Hematopoietic multipotent progenitor cell treated with erythropoietin and hydrocortisone succinate and interleukin-3 and kit ligand, for 6 days (in vitro differentiated cells): Measurements from ENCODE around the gene BMPER.

Experiments used
- DNase-seq: peaks from one replicate; pipeline ENCODE4 v3.0.0-alpha.2; 2015

BMPER gene

DNA sequence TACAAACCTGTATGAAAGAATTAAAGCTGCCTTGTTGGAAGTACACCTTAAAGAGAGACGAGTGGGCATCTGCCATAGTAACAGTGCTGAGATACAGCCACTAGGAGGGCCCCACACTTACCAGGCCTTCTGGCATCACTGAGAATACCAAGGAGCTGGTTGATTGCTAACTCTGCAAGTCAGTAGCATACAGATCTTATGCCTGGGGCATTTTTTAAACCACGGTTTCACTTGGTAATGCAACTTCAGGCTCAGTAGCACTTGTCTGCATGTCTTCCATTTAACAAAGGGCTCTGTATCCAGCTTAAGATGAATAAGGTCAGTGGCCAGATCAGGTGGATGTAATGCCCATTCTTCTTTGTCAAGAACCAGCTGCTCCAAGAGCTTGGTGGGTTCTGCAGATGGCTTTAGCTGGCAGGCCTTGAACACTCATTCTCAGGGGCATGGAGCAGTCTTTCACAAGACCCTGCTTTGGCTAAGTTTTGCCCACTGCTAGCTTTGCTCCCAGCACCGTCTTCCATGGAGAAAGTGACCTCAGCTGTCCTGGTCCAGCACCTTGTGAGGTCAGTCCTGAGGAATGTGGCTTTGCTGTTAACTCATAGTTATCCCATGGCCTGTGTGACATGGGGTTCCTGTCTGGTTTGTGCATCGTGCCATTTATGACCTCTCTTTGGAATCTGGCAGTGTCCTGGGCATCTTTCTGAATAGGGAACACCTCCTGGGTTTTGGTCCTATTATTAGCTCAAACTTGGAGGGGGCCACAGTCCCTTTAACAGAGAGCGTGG lies 68.1 kb downstream of the BMPER start:
- no peak for DNase-seq

DNA sequence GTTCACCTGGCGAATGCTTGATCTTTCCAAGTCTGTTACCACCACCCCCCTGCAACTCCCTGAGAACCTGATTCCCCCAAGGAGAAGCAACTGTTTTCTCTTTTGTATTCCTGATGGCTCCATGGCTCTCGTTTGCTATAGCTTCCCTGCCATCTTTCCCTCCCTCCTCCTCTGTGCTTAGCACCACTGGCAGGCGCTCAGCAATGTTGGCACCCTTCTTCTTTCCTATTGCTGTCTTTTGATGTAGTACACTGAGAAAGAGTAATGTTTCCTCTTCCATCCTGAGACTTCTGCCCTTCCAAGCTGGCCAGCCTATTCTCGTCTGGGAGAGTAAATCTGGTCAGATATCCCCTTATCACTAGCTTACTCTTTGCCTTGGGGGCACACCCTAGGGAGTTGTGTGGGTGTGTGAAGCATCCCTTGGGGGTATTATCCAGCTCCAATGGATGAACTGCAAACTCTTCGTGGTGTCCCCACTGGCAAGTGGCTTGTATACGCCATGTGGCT lies 74.0 kb downstream of the BMPER start:
- DNase-seq, result no peak

DNA sequence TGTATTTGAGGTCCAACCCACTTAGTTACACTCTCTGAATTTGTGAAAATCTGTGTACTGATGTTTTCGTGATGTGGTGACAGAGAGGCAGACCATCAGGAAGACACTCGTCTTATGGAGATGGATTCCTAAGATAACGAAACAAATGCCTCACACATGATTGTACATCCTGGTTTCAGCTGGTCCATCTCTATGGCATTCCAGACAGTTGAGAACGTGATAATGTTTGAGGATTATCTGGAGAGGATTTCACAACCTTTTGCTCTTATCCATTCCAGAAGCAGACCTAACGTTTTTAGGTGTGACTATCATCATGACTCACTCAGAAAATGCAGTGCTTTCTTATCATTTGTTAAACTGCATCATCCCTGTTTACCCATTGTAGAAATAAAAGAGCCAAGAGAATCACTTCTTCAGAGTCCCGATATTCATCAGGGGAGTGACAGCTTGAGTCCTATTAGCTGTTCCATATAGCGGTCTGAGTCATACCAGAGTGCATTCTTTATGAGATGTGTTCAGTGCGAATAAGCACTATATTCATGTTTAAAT lies 74.5 kb downstream of the BMPER start:
- no peak for DNase-seq

DNA sequence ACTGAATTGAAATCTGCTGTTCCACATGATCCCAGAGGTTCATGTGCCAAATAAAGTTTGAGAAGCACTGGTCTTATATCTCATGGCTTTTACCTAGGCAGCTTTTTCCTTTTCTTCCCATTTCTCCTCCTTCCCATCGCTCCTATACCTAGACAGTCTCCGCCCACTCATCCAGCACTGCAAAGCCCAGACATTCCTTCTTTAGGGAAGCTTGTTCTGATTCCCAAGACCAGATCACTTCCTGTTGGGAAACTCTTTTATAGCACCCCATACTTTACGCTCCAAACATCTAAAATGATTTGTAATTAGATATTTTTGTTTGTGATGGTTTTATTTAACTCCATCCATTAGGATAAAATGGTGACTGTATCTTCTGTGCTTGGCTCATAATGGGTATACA lies 75.9 kb downstream of the BMPER start:
- no peak for DNase-seq

DNA sequence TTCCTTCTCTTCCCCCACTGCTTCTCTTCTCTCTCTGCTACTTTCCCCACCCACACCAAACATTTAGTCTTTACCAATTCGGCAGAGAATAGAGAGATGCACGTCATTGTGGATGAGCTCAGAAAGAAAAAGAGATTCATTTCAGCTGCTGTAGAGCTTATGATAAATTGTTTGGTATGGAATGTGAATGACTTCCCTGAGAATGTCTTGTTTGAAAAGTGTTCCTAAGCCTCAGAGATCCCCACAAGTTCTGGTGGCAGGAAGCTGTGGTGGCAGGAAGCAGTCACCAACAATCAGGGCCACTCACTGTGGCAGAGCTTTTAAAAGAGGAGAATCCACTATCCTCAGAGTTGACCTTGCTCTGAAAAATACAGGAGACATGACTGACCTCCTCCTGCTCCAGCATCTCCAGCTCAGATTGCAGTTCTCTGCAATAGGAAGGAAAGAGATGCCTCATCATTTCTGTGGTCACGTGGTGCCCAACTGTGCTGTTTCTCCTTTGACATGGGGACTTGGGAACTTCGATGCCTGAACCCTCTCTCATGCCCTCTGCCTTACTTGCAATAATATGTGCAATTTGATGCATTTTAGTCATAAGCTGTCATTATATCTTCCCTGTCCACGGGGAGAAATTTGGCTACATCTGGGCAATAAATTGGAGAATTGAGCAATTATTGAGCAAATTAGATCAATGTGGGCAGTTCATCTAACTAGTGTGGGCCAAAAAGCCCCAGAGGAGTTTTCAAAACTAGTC lies 76.5 kb downstream of the BMPER start:
- no peak for DNase-seq

DNA sequence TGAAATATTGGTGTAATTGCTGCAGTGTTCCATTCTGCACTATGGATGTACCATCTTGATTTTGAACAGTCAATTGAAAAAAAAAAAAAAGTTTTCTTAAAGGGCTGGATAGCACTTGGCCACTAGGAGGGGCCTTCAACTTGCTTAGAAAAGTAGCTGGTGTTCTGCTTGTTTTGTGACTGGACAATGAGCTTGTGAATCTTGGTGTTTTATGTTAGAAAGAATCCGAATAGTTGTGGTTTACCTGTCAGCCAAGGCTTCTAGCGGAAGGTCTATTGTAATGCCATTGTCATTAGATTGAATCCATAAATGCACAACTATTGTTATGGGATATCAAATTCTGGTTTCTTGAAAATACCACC lies 77.1 kb downstream of the BMPER start:
- DNase-seq, result peak; percentile 46

DNA sequence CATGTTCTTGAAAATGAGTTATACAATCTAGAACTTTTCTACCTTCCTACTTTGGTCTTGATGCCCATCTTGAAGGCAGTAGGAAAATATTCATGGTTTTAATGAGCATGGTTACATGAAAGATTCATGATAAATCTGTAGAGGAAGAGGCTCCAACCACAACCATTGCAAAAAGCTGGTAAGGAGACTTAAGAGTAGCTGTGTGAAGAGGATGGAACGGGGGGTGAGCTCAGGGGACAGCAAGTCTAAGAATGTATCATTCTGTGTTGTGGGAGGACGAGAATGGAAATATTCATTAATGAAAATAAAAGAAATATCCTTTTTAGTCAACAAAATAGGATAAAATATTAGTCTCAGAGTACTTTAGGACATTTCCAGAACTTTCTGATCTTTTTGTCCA lies 81.1 kb downstream of the BMPER start:
- DNase-seq, result no peak

DNA sequence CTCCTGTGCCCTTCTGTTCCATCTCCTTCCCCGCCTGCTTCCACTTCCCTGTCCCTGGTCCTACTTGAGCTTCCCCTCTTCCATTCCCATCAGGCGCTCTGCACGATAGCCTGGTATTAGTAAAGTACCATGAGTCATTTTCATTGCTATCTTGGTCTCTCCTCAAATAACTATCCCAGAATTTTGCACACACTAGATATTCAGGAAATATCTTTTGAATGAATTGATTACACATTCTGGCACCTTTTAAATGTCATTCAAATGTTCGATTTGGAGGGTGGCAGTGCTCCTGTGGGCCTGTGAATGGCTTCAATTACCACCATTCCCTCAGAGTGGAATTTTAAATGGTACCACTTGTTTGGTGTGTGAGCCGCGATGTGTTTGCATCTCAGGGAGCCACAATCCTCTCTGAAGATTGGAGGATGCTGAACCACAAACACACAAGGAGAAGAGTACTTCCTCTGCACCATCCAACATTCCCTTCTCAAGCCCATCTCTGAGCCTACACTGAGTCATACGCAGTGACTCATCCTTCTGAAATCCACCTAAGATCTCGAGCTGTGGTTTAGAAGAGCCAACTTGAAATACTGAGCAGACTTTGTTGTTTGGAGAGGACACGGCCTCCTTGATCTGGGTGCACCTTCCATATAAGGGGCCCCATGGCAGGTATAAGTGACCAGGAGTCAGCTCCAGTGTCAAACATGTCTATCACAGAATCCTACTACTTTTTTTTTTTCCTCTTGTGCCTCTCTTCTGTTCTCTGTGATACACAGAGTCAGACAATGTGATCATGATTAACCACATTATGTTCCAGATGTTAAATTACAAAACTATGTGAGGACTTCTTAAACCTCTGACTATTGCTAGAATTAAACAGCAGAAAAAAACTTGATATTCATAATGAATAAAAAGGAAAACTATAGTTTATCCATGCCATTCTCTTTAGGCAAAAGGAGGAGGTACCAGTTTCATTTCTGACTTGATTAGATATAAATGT lies 81.9 kb downstream of the BMPER start:
- DNase-seq, result peak; percentile 12

DNA sequence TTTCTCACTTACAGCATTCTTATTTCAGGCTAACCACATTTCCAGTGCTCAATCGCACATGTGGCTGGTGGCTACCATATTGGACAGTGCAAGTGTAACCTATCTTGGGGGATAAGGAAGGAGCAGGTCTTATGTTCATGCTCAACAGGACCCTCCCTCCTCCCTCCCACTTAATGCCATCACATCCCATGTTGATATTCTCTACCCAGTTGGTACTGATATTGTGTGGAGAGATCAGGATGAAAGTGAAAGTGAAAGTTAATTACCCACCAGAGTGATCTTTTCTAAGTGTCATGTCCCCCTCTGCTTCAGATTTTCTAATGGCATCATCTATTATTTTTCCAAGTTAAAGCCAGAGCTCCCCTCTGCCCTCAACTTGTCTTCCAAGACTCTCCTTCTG lies 91.6 kb downstream of the BMPER start:
- no peak for DNase-seq

DNA sequence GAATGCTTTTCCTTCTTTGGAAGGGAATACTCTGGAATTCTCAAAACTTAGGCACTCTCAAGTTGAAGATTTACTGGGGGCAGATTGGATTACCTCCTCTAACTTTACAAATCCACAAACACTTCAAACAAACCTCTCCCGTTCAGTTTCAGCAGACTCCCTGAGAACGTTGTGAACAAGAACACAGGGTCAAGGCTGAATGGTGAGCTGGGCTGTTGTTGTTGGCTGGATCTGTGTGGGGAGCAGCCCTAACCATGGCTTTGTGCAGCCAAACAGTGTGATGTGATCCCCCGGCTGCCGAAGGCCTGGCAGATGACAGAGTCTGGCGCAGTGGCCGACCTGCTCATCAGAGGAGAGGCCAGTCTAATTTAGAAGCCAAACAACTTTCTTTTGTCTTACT lies 93.1 kb downstream of the BMPER start:
- no peak for DNase-seq

DNA sequence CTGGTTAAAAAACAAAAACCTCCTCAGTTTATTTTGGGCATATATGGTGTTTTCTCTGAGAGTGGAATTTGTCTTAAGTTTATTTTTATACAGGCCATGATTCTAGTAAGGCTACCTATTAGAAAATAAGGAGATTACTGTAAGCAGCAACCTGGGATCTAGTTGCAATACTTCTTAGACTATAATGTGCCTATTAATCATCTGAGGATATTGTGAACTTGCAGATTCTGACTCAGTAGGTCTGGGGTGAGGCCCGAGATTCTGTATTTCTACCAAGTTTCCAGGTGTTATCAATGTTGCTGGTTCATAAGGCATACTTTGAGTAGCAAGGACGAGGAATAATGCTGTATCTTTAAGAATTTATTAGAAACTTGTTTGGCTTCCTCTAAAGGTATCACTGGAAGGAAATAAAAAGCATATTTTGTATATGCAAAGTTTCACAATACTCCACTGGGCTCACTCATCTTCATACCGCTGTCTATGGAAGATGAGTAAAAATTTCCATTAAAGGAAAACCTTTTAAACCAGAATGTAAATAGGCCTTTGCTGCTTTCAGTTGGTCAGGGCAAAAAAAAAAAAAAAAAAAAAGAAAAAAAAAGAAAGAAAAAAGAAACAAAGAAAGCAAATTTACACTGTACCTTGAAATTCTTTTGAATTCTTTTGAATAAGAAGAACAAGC lies 105.8 kb downstream of the BMPER start:
- no peak for DNase-seq

DNA sequence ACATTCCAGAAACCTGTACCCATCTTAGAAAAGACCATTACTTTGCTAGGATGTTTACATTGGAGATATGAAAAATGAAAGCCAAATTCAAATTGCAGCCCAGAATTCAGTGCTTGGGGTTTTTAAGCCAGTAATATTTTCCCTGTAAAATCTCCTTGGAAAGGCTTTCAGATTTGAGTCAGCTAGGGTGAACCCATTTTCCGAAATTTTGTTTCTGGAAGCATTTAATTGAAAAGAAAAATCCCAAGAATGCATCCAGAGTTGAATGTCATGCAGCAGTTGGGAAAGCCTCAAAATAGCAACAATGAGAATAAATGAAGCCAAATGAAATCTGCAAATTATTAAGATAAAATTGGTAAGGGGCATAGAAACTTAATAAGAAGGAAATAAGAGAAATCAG lies 106.4 kb downstream of the BMPER start:
- no peak for DNase-seq

DNA sequence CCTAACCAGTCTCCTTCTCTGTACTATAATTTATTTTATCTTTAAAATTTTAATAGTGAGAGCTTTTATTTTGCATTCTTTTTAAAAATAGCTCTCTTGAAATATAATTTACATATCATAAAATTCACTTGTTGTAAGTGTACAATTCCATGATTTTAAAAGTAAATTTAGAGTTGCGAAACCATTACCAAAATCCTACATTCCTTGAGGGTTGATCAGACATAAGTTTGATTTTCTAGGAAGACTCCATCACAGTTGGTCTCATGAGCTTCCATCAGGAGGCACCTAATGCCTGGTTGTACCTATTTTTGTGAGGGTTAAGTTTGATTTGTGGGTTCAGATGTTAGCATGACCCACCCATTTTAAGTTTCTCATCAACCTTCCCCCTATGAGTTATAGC lies 108.1 kb downstream of the BMPER start:
- no peak for DNase-seq

DNA sequence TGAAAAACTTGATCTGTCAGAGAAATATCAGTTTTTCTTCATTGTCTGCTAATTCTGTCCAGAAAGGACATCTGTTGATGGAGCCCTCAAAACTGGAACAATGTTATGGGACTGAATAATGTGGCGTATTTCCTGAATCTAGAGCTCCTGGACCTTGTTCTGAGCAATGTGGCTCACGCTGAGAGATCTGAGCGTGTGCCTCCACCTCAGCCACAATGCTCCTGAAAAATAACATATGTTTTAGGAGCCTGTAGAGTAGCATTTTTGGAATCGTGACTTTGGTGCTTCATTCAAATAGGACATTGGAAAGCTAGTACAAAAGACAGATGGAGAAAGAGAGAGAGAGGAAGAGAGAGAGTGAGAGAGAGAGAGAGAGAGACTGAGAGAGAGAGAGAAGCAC lies 110.3 kb downstream of the BMPER start:
- no peak for DNase-seq

DNA sequence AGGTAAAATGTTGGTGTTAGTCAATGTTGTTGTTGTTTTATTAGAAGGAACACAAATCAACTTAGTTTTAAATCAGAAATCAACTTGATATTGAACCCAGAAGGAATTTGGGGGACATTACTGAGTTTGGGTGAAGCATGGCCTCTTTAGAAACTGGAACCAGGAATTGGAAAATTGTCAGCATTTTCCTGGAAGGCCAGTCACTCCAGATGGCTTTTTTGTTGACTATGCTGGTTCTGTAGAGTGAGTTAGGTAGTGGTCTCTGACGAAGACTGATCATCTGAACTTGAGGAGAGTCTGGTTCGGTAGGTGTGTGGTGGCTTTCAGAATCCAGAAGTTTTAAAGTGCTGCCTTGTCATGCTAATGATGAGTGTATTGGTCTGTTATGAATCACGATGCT lies 111.5 kb downstream of the BMPER start:
- no peak for DNase-seq

DNA sequence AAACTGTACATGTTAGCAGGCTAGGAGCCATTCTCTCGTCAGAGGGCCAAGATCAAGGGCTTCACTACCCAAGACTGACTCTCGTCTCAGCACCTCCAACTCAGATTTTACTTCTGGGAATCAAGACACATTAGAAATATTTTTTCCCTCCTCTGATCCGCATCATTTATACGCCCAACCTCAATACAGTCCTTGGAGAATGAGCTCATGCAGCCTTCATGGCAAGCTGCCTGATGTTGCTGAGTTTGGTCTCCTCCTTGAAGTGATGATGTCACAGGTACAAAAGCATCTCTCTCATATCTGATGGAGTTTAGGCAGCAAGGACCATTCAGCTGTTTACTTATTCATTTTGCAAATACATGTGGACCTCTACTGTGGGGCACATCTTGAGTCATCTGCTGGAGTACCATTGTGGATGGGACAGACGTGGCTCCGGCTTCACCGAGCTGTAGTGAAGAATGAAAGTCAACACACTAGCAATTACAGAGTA lies 114.0 kb downstream of the BMPER start:
- DNase-seq, result no peak

DNA sequence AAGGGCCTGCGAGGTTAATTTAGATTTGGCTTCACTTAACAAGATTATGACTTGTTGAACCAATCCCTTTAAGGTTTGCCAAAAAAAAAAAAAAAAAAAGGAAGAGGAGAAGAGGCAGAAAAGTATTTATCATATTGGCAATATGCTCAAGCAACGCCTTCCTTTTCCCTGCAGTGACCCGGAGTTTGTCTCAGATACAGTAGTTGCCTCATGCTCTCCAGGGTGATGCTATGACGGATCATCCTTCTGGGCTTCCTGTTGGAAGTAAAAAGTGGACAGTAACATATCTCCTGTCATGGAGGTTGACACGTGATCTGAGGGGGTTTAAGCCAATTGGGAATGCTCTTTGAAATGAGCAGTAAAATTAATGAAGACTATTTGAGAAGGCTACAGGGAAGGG lies 117.3 kb downstream of the BMPER start:
- no peak for DNase-seq

DNA sequence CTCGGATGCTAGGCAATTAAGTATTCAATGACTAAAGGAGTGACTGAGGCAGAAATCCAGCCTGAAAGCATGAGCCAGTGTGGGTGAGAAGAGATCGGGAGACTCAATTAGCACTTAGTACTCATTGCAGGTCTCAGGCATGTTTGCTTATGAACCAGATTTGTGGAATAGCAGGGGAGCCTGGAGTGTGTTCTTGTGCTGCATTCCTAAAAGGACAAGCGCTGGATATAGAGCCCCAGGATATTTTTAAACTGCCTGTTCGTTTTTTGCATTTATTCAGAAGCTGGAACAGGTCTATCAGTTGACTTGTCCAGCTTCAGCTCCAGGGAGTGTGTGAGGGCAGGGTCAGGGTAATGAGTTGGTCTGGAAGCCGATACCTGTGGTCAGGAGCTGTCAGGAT lies 120.3 kb downstream of the BMPER start:
- no peak for DNase-seq

DNA sequence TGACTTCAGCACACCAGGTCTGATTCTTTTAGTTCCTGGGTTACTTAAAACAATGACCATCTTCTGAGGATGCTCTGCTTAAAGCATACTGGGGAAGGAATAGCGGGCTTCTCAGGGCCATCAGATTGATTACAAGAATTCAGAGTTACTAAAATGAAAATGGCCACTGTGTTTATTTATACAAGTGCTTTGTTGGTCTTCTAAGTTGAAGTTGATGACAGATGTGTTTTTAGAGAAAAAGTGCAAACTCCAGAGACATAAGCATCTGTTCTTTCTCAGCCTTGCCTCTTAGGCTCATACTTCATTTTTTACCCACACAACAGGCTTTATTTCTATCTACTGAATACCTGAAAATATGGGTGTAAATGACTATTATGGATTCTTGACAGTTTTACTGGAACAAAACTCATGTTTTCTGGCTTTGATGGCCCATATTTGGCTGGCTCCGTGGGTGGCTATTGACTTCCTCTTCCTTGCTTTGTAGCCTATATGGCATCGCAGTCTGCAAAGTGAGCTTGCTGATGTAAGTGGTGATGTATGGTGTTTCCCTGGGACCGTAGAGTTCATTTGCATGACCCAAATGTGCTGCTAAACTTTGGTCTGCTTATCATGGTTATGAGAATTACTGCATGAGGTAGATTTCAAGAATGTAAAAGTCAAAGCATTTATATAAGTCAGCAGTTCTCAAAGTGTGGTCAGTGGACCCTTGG lies 121.3 kb downstream of the BMPER start:
- no peak for DNase-seq

DNA sequence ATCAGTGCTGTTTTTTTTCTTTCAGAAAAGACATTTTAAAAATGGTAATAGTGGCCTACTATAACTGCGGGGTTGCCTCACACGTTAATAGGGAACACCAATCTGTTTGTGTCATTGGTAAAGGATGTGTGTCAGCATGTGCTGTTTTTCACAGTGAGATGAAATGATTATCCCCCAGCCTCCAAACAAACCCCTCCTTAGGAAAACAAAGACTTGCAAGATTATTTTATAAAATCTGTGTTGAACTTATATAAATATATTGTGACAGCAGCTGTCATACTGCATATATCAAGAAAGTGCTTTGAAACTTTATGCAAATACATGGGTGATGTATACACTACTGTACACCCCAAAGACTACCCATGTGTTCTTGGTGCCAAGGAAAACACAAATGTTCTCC lies 125.8 kb downstream of the BMPER start:
- no peak for DNase-seq

DNA sequence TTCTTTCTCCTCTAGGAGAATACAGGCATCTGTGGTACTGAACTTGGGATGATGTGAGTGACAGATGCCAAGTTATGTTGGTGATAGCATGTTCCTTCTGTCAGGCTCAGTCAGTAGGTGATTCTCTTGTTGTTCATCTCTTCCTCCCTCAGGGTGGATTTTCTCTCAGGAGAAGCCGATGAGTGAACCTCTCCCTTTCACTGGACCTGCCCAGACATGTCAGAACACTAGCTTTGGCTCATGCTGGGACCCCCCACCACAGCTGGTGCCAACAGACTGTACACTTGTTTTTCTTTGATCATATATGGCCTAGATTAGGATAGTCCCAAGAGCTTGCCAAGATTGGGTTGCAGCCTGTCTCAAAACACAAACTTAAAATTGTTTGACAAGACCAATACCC lies 129.4 kb downstream of the BMPER start:
- no peak for DNase-seq
